COLO829 (cell line): ENCODE results near the gene TMEM253.

ENCODE experiments used
- DNase-seq: peaks from one replicate; pipeline ENCODE4 v3.0.0; 2012; ENCODE audit warnings: low spot score

The TMEM253 gene

GRCh38 chr14:21071225-21072030 is 29.4 kb upstream of the TMEM253 start:
- DNase-seq: peak; percentile 86

GRCh38 chr14:21072031-21072473 is 28.8 kb upstream of the TMEM253 start:
- peak; percentile 61 for DNase-seq

- DNase-seq: no peak
Measured at GRCh38 chr14:21072781-21073339, 28.0 kb upstream of the TMEM253 start.

GRCh38 chr14:21073921-21074320 is 26.9 kb upstream of the TMEM253 start:
- no peak for DNase-seq

- no peak for DNase-seq
Measured at GRCh38 chr14:21074398-21075272, 26.2 kb upstream of the TMEM253 start.

GRCh38 chr14:21075719-21076437 is 25.0 kb upstream of the TMEM253 start:
- DNase-seq: no peak

GRCh38 chr14:21077672-21078071 is 23.2 kb upstream of the TMEM253 start:
- no peak for DNase-seq

- DNase-seq: no peak
Measured at GRCh38 chr14:21078287-21078686, 22.6 kb upstream of the TMEM253 start.

GRCh38 chr14:21078726-21079125 is 22.1 kb upstream of the TMEM253 start:
- no peak for DNase-seq

GRCh38 chr14:21081521-21082142 is 19.2 kb upstream of the TMEM253 start:
- no peak for DNase-seq

- DNase-seq: no peak
Measured at GRCh38 chr14:21083565-21084325, 17.1 kb upstream of the TMEM253 start.

GRCh38 chr14:21084396-21084795 is 16.5 kb upstream of the TMEM253 start:
- no peak for DNase-seq

GRCh38 chr14:21084998-21085853 is 15.6 kb upstream of the TMEM253 start:
- no peak for DNase-seq

- DNase-seq: no peak
Measured at GRCh38 chr14:21086908-21087293, 14.0 kb upstream of the TMEM253 start.

- DNase-seq: no peak
Measured at GRCh38 chr14:21087294-21088091, 13.4 kb upstream of the TMEM253 start.

GRCh38 chr14:21088687-21089086 is 12.2 kb upstream of the TMEM253 start:
- DNase-seq: no peak

GRCh38 chr14:21089271-21089670 is 11.6 kb upstream of the TMEM253 start:
- no peak for DNase-seq

- no peak for DNase-seq
Measured at GRCh38 chr14:21089877-21090193, 11.0 kb upstream of the TMEM253 start.
